GM23338 (cell line): ENCODE data around the gene SRRT. TPM values are rescaled to one million over a fixed set of nuclear protein-coding genes. Genes with fewer than 3 reads are reported as not detected.

Source experiments
- ATAC-seq: fragments of 200-7000 bp; cut with Tn5 transposase; 3 replicates; pipeline ENCODE4 v1.9.1; 2020
- DNase-seq: peaks from one replicate; pipeline ENCODE4 v3.0.0-alpha.2; 2015; ENCODE audit warnings: low spot score
- H2AFZ ChIP-seq: fragments of 200-600 bp; sonication (generic); 2 replicates; pipeline ENCODE4 v1.8.0; 2016; ENCODE audit warnings: antibody characterized with exemption, mild to moderate bottlenecking, moderate library complexity
- H3F3A ChIP-seq: fragments of 200-600 bp; sonication (generic); replicated peaks from 2 replicates; pipeline ENCODE4 v1.8.0; 2017; ENCODE audit warnings: antibody characterized with exemption, mixed run types, low read depth
- H3K27ac ChIP-seq: fragments of 200-600 bp; sonication (generic); 2 replicates; pipeline ENCODE4 v1.6.1; 2016; ENCODE audit warnings: low read depth
- H3K27me3 ChIP-seq: fragments of 200-600 bp; sonication (generic); 2 replicates; pipeline ENCODE4 v1.8.0; 2016; ENCODE audit warnings: mild to moderate bottlenecking, mixed run types, moderate library complexity; ENCODE audit not compliant: insufficient read depth
- H3K36me3 ChIP-seq: fragments of 200-600 bp; sonication (generic); 2 replicates; pipeline ENCODE4 v1.8.0; 2016; ENCODE audit warnings: mild to moderate bottlenecking; ENCODE audit not compliant: insufficient read depth
- H3K4me1 ChIP-seq: fragments of 200-600 bp; sonication (generic); 2 replicates; pipeline ENCODE4 v1.8.0; 2016; ENCODE audit warnings: mild to moderate bottlenecking, moderate library complexity; ENCODE audit not compliant: insufficient read depth
- H3K4me2 ChIP-seq: fragments of 200-600 bp; sonication (generic); 2 replicates; pipeline ENCODE4 v1.7.1; 2017; ENCODE audit warnings: mixed run types
- H3K4me3 ChIP-seq: fragments of 200-600 bp; sonication (generic); 2 replicates; pipeline ENCODE4 v1.6.1; 2016; ENCODE audit warnings: mixed run types
- H3K79me2 ChIP-seq: fragments of 200-600 bp; sonication (generic); replicated peaks from 2 replicates; pipeline ENCODE4 v1.8.0; 2017; ENCODE audit warnings: mild to moderate bottlenecking; ENCODE audit not compliant: insufficient read depth
- H3K9me2 ChIP-seq: fragments of 200-600 bp; sonication (generic); 2 replicates; pipeline ENCODE4 v1.8.0; 2017; ENCODE audit not compliant: insufficient read depth
- H4K20me1 ChIP-seq: fragments of 200-600 bp; sonication (generic); replicated peaks from 2 replicates; pipeline ENCODE4 v1.8.0; 2017; ENCODE audit warnings: mild to moderate bottlenecking; ENCODE audit not compliant: insufficient read depth
- H3K27ac Mint-ChIP-seq: 2 replicates; pipeline ENCODE4 v1.8.0; 2020; ENCODE audit warnings: inconsistent platforms, mild to moderate bottlenecking, moderate library complexity, mixed read lengths
- H3K27me3 Mint-ChIP-seq: 3 replicates; pipeline ENCODE4 v1.8.0; 2022; ENCODE audit warnings: low read depth, mild to moderate bottlenecking, moderate library complexity, mixed read lengths, inconsistent platforms; ENCODE audit not compliant: insufficient read depth, poor library complexity
- H3K36me3 Mint-ChIP-seq: 3 replicates; pipeline ENCODE4 v1.8.0; 2021; ENCODE audit warnings: low read depth, mild to moderate bottlenecking, inconsistent platforms, moderate library complexity, mixed read lengths
- H3K4me1 Mint-ChIP-seq: 3 replicates; pipeline ENCODE4 v1.8.0; 2020; ENCODE audit warnings: mild to moderate bottlenecking, inconsistent platforms, mixed read lengths
- H3K4me3 Mint-ChIP-seq: 3 replicates; pipeline ENCODE4 v1.8.0; 2021; ENCODE audit warnings: moderate library complexity, mild to moderate bottlenecking, inconsistent platforms, mixed read lengths
- H3K9me3 Mint-ChIP-seq: 3 replicates; pipeline ENCODE4 v1.8.0; 2020; ENCODE audit warnings: moderate library complexity, mild to moderate bottlenecking, inconsistent platforms, mixed read lengths
- NANOG ChIP-seq: IDR thresholded peaks from 2 replicates; pipeline ENCODE4 v1.6.1; 2016; ENCODE audit warnings: antibody characterized with exemption, borderline replicate concordance
- POLR2AphosphoS5 ChIP-seq: IDR thresholded peaks from 2 replicates; pipeline ENCODE4 v1.6.1; 2016; ENCODE audit warnings: antibody characterized with exemption, low read depth
- REST ChIP-seq: IDR thresholded peaks from one replicate; pipeline ENCODE4 v1.6.1; 2018; ENCODE audit warnings: antibody characterized with exemption; ENCODE audit not compliant: unreplicated experiment
- STAT1 ChIP-seq: IDR thresholded peaks from one replicate; pipeline ENCODE4 v1.6.1; 2016; ENCODE audit warnings: antibody characterized with exemption; ENCODE audit not compliant: unreplicated experiment
- ZNF462 ChIP-seq: fragments of 250-450 bp; sonication (Bioruptor Pico); IDR thresholded peaks from 2 replicates; pipeline ENCODE4 v1.5.0; 2020; ENCODE audit warnings: mild to moderate bottlenecking, moderate library complexity
- polyA plus RNA-seq: library from polyadenylated mRNA; unstranded; fragments of >200 nt; fragmentation: Nextera tagmentation; extraction: Ambion mirVana; gene quantifications from 2 replicates; pipeline ENCODE4 v1.2.1, GENCODE V29; 2016
- total RNA-seq: library from RNA; depleted of rRNA; stranded (reverse); fragments of >200 nt; shearing (Covaris generic); gene quantifications from 2 replicates; pipeline ENCODE4 v1.2.3, GENCODE V29; 2014

Gene SRRT
- total and polyA plus RNA-seq, 2 experiments from 2014 or later: 113 to 140 TPM

GRCh38 chr7:100835903-100836811, 38.7 kb upstream of the SRRT start (continued):
- no peak for TF ChIP-seq ZNF462
- peak; percentile 77 for TF ChIP-seq POLR2AphosphoS5

GRCh38 chr7:100836812-100837098, 38.1 kb upstream of the SRRT start:
- no peaks in the 10 kb centered on the region for H3K9me2 ChIP-seq
- H3K27ac ChIP-seq: peak overlapping the region; percentile 100
- Mint-ChIP-seq H3K36me3 (peaks cover 15% of the 10 kb centered on the region), H3K27ac (peak overlapping the region; percentile 98), H3K27me3 (peaks cover 28% of the 10 kb centered on the region), H3K4me1 (peaks cover 24% of the 10 kb centered on the region), H3K9me3 (peaks cover 2% of the 10 kb centered on the region; the same call in 1 of the 3 replicates), H3K4me3 (peak overlapping the region; percentile 76)
- peaks cover 17% of the 10 kb centered on the region for H3K4me1 ChIP-seq
- peak overlapping the region; percentile 88 for H3K4me2 ChIP-seq
- H3K4me3 ChIP-seq: peak overlapping the region; percentile 61
- H2AFZ ChIP-seq: no peak overlapping the region
- no peak for DNase-seq
- no peak for TF ChIP-seq REST
- TF ChIP-seq NANOG: 0 out of 2 replicates have a peak, but pooled peaks have one; percentile 45
- peak; percentile 60 for TF ChIP-seq POLR2AphosphoS5
- no peak for TF ChIP-seq STAT1
- H3K27me3 ChIP-seq: no peaks in the 10 kb centered on the region
- ATAC-seq: no peak
- peaks cover 8% of the 10 kb centered on the region; the same call in 1 of the 2 replicates for H3K79me2 ChIP-seq
- H4K20me1 ChIP-seq: no peaks in the 10 kb centered on the region
- H3K36me3 ChIP-seq: no peaks in the 10 kb centered on the region
- peaks cover 15% of the 10 kb centered on the region for H3F3A ChIP-seq
